NB4 (cell line): ENCODE results near the gene PABPC3.

Experiments used
- CTCF ChIP-seq: IDR thresholded peaks from one replicate; pipeline ENCODE4 v1.5.1; 2012; ENCODE audit warnings: low read depth, low read length
- MAX ChIP-seq: IDR thresholded peaks from 2 replicates; pipeline ENCODE4 v1.6.1; 2011; ENCODE audit warnings: low read depth, low read length
- POLR2A ChIP-seq: IDR thresholded peaks from 2 replicates; pipeline ENCODE4 v1.6.1; 2011; ENCODE audit warnings: mild to moderate bottlenecking; ENCODE audit not compliant: insufficient read length; ENCODE audit errors: extremely low read depth

GRCh38 chr13:25111585-25111956 lies 15.6 kb downstream of the PABPC3 start:
- TF ChIP-seq CTCF (no peak), MAX (no peak), POLR2A (no peak)
